NCI-H82 treated with DMSO at 0.1 percent for 48 hours (cell line): ENCODE data around the gene RRP7A.
"Not testable (repeated sequence)": the region's sequence is repeated elsewhere in the genome, so short reads cannot be mapped to it uniquely, and the experiment has no call there.

Source experiments
- DNase-seq: peaks from one replicate; lab custom pipeline; 2025; ENCODE audit not compliant: unreplicated experiment; lab: John Stamatoyannopoulos, UW

RRP7A gene

GRCh38 chr22:42536634-42537033, 17.0 kb upstream of the RRP7A start:
- DNase-seq, result not testable (repeated sequence)

- no peak for DNase-seq
These were observed 16.6 kb upstream of the RRP7A start for GRCh38 chr22:42536166-42536565.

DNA sequence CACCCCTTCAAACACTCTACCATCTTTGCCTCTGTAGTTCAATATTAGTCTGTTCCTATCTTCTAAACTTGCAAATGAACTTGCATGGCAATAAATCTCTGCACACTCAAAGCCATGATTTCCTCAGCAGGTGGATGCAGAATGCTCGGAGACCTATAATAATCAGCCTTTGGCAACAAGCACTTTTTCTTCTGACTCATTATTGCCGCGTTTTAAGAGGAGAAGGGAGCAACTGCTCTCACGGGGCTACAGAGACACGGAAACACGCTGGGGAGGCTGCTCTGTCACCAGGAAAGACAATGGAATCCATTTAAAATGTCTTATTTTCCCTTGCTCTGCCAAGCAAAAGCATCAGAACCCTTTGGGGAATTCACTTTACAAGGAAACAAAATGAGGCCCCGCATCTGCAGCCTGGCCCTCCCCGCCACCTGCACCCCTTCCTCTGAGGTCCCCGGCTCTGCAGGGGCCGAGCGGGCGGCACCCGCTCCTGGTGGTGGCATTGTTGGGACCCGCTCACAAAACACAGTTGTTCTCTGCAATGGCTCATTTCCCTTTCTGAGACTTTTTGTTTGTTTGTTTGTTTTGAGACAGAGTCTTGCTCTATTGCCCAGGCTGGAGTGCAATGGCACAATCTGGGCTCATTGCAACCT, 15.6 kb upstream of the RRP7A start:
- DNase-seq, result not testable (repeated sequence)

DNA sequence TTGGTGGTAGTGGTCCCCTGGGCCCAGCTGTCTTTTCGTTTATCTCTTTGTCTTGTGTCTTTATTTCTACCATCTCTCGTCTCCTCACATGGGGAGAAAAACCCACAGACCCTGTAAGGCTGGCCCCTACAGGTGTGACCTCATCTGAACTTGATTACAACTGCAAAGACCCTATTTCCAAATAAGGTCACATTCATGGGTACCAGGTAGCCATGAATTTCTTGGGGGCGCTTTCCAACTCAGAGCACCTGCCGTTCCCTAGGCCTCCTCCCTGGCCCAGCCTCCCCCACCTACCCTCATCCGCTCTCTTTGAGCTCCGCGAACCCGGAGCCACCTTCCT, 14.0 kb upstream of the RRP7A start:
- DNase-seq, result no peak

GRCh38 chr22:42531401-42532084, 11.9 kb upstream of the RRP7A start:
- DNase-seq, result not testable (repeated sequence)

DNA sequence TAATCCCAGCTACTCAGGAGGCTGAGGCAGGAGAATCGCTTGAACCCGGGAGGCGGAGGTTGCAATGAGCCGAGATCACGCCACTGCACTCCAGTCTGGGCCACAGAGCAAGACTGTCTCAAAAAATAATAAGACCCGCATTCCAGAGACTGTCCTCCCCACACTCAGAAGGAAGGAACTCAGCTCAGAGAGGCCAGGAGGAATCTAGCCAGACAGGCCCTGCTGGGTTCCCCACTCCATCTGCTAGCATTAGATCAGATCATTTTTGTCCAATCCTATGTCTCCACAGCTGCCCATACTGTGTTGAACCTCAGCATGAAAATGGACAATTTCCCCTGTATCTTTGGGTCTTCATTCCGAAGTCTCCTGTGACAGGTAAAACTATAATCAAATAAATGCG, 9.8 kb upstream of the RRP7A start:
- not testable (repeated sequence) for DNase-seq

DNA sequence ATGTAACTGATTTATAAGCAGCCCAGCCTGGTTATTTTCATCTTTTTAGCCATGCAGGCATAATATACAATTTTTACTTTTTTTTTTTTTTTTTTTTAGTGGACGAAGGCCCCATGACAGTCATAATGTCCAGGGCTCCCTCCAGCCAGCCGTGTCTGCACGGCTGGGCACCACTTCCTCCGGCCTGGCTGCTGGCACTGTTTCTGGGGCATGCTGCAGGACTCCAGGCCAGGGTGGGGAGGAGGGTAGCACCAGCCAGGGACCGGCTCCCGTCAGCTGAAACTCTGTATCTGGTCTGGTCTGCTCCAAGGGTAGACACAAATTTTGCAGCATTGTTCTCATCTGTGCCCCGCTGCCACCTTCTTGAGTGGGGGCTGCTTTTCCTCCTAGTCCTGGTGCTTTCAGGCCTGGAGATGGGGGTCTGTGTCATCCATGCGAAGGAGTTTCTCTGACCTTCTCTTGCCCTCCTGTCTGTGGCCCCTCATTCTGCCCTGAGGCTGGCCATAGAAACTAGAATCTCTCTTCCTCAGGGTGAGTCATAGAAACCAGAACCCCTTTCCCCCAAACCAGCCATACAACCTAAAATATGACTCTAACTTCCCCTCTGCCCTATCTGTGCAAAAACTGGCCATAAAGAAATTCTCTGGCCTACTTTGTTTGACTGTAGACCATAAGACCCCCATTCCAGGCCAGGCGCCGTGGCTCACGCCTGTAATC, 9.2 kb upstream of the RRP7A start:
- no peak for DNase-seq

- DNase-seq, result no peak
These were observed 3.0 kb upstream of the RRP7A start for GRCh38 chr22:42522546-42522945.

DNA sequence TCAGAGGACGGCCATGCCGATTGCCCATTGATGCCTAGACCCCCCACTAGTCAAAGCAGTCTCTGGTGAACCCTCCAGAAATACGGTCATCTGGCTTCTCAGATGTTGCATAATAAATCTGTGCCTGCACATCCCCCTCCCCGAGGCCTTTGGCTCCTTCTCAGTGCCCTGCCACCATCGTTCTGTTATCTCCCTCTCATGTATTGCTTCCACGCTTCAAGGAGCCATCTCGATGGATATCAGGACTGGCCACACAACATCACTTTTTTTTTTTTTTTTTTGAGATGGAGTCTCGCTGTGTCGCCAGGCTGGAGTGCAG, 1.6 kb upstream of the RRP7A start:
- DNase-seq, result no peak

DNA sequence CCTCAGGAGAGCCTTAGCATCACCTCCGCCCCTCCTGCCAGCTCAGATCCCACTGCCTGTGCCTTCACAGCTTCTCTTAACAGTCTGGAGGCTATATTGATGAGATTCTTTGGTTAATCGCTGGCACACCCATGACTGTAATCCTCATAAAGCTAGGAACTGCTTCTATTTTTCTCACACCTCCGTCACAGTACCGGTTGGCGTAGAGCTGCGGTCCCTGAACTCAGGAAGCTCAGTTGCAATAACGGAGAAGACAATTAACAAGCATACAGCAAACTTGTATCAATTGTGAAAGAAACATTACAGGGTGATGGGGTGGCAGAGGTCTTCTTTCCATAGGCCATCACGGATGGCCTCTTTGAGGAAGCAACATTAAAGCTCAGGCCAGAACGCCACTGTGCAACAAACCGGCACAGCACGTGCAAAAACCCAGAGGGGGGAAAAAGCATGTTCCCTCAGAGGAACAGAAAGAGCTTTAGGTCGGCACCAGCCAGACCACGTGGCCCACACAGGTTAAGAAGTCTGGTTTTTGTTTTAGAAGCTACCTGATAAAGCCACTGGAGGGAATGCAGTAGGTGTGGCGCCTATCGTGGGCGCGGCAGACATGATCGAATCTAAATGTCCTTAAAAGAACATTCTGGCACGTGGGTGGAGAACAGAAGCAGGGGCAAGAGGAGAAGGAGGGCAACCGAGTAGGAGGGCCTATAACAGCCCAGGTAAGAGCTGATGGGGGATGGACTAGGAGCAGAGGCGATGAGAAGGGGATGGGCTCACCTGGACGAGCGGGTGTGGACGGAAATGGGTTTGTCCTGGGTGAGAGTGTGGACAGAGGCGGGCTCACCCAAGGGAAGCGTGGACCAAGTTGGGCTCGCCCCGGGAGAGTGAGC, 715 bp downstream of the RRP7A start:
- DNase-seq, result not testable (repeated sequence)

DNA sequence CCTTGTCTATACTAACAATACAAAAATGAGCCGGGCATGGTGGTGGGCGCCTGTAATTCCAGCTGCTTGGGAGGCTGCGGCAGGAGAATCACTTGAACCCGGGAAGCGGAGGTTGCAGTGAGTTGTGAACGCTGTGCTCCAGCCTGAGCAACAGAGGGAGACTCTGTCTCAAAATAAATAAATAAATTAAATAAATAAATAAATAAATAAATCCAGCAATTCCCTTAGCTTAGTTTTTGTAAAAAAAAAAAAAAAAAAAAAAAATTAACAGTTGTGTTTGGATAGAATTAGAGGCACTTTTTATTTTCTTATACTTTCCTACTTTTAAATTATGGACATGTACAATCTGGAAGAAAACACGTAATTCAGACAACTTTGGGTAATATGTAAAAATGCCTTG, 2.5 kb downstream of the RRP7A start:
- DNase-seq, result not testable (repeated sequence)

- no peak for DNase-seq
These were observed 3.7 kb downstream of the RRP7A start for GRCh38 chr22:42515896-42516295.

DNA sequence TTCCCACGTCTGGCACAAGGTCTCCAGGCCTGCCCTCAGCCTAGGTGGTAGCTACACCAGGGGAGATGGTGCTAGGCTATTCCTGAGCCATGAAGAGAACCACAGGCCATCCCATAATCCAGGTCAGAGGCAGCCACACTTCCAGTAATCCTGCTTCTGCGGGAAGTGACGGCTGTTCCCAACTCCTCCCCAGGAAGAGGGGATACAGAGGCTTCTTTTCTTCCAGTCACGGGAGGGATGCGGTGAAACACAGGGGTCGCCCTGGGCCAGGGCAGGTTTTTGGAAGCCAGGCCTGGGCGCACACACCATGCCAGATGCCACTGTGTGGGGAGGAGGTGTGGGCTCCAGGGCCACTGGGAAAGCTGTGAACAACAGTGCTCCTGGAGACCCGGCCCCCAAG, 4.3 kb downstream of the RRP7A start:
- DNase-seq, result not testable (repeated sequence)

DNA sequence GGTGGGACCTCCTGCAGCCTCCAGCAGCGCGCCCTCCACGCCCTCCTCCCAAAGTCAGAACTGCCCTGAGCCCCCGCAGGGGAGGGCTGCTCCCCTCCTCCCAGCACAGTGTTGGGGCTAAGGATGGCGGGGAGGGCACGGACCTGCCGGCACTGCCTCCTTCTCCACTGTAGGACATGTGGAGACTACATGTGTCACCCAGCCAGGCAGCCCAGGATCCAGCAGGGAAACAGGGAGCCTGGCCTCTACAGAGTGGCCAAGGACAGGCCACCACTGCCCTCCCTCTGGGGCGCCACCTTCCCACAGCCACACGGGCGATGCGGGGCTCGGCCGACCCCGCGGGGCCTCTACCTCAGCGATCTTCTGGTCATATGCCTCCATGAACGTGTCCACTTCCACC, 5.3 kb downstream of the RRP7A start:
- DNase-seq, result not testable (repeated sequence)

DNA sequence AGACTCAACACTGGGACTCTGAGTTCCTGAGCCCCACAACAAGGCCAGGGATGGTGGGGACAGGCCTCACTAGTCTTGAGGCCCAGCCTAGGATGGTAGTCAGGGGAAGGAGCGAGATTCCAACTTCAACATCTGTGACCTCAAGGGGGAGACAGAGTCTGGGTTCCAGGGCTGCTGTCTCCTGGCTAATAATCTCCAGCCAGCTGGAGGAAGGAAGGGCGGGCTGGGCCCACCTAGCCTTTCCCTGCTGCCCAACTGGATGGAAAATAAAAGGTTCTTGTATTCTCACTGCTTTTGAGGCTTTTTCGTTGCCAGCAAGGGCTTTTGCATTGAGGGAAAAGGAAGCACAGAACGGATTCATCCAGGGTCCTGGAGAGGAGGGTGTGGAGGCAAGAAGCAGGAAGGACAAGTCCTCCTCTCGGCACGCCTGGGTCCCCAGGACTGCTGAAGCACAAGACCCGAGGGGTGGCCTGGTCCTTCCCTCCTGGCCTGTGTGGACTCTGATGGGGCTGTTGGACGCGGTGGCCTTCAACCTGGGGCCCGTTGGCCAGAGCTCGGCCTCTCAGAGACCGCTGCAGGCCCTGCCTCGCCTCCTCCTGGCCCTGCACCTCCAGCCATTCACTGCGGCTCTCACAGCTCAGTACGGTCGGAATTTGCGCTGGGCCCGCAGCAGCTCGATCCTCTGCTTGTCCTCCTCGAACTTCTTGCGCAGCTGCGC, 7.2 kb downstream of the RRP7A start:
- DNase-seq, result not testable (repeated sequence)

GRCh38 chr22:42511401-42511891, 8.2 kb downstream of the RRP7A start:
- DNase-seq, result no peak

GRCh38 chr22:42509548-42509947, 10.0 kb downstream of the RRP7A start:
- DNase-seq, result no peak

GRCh38 chr22:42508975-42509364, 10.6 kb downstream of the RRP7A start:
- DNase-seq, result not testable (repeated sequence)

- not testable (repeated sequence) for DNase-seq
These were observed 11.1 kb downstream of the RRP7A start for GRCh38 chr22:42508327-42508974.

- DNase-seq, result no peak
These were observed 18.8 kb downstream of the RRP7A start for GRCh38 chr22:42500836-42501179.
